Measurements from ENCODE around the gene NEURL3. TPM values are rescaled to one million over a fixed set of nuclear protein-coding genes. Genes with fewer than 3 reads are reported as not detected.
"Not testable (repeated sequence)": the region's sequence is repeated elsewhere in the genome, so short reads cannot be mapped to it uniquely, and the experiment has no call there.

NEURL3 gene
- total and polyA plus RNA-seq, 2 of the 4 experiments (the other 2 are of a cell fraction): not detected

GRCh38 chr2:96554293-96555145, 49.4 kb upstream of the NEURL3 start:
- no peak overlapping the region for H3K4ac ChIP-seq (ENCODE audit: low read depth, low read length)
- H3K4me2 ChIP-seq (ENCODE audit: low read depth, low read length): peak overlapping the region; percentile 40; the same call in 1 of the 2 replicates
- H3K27ac ChIP-seq (ENCODE audit: insufficient read depth, low read length): no peak overlapping the region
- H3K56ac ChIP-seq (ENCODE audit: extremely low read depth, insufficient read depth, low read length): no peak overlapping the region
- H2AFZ ChIP-seq (replicated peaks; ENCODE audit: low read length, poor library complexity): peak overlapping the region; percentile 91
- peaks cover 15% of the 10 kb centered on the region; the same call in 1 of the 2 replicates for H3K36me3 ChIP-seq (ENCODE audit: control insufficient read depth, insufficient read depth, low read length)
- H2BK15ac ChIP-seq (ENCODE audit: low read depth, low read length): no peak overlapping the region
- no peak overlapping the region for H4K5ac ChIP-seq (ENCODE audit: low read depth, low read length)
- intact Hi-C loops (cut with micrococcal nuclease): loop anchor here (1.0 kb wide), 2 partner anchors 45 to 147 kb away; no protein-coding TSS in a partner anchor
- ATAC-seq (ENCODE audit: low read depth) (peak; percentile 90), DNase-seq (peak; percentile 41)
- H3K14ac ChIP-seq (replicated peaks; ENCODE audit: low read depth, low read length): no peak overlapping the region
- no peak overlapping the region for H3K23ac ChIP-seq (ENCODE audit: low read depth, low read length)
- dilution Hi-C loops (cut with HindIII; ENCODE audit: low sequenced_read_pairs, unreplicated experiment): no loop called here
- TF ChIP-seq CHD1 (IDR thresholded peaks at IDR 0.05; ENCODE audit: low read depth, low read length) (no peak), FOS (IDR thresholded peaks at IDR 0.05; ENCODE audit: low read depth, low read length) (no peak), RAD21 (IDR thresholded peaks at IDR 0.05; ENCODE audit: low read length) (peak; percentile 85), CTCF (conservative IDR thresholded peaks at IDR 0.05; ENCODE audit: low read depth, low read length) (peak; percentile 78), SMC3 (IDR thresholded peaks at IDR 0.05; ENCODE audit: low read depth, low read length) (peak; percentile 64)
- POLR2A ChIA-PET (ENCODE audit: unreplicated experiment): no interaction called here
- H4K20me1 ChIP-seq (ENCODE audit: insufficient read depth, low read length): no peaks in the 10 kb centered on the region
- no peak overlapping the region for H2BK5ac ChIP-seq (ENCODE audit: low read depth, low read length, poor library complexity, severe bottlenecking)
- in situ Hi-C loops (cut with MboI; ENCODE audit: low sequenced_read_pairs): no loop called here
- no peak overlapping the region for H3K9ac ChIP-seq (ENCODE audit: low read depth, low read length)
- CTCF ChIA-PET: interaction anchor here (0.5 to 1.0 kb wide), 11 partner anchors 10 to 452 kb away, joined by 3 to 6 read pairs (median 3); no protein-coding TSS in a partner anchor
- H3K4me1 ChIP-seq (ENCODE audit: control insufficient read depth, insufficient read depth, low read length): no peaks in the 10 kb centered on the region
- H4K91ac ChIP-seq (ENCODE audit: insufficient read depth, low read depth, low read length): no peak overlapping the region
- no peak overlapping the region for H4K8ac ChIP-seq (ENCODE audit: low read depth in 2 of 2, low read length in 2 of 2)
- H2AK5ac ChIP-seq (ENCODE audit: low read depth, low read length): no peak overlapping the region; the same call in 1 of the 2 replicates
- H2BK120ac ChIP-seq (ENCODE audit: low read depth, low read length): no peak overlapping the region
- no peaks in the 10 kb centered on the region for H3K27me3 ChIP-seq (ENCODE audit: control insufficient read depth, insufficient read depth, low read length)
- WGBS, 2 experiments (ENCODE audit: extremely low coverage in 2 of 2, insufficient read length in 1 of 2): 38% methylated on average over 22 of the region's 35 CpGs; no CpG with 5 or more reads in 1 of the 2 experiments
- no peaks in the 10 kb centered on the region for H3K79me1 ChIP-seq (ENCODE audit: low read depth in 1 of 2, low read length in 2 of 2)
- peaks cover 3% of the 10 kb centered on the region; the same call in 1 of the 2 replicates for H3K9me1 ChIP-seq (ENCODE audit: insufficient read depth, low read length)
- H3K18ac ChIP-seq (ENCODE audit: low read depth, low read length): no peak overlapping the region
- H3K4me3 ChIP-seq (ENCODE audit: insufficient read depth, low read depth, low read length): no peak overlapping the region
- peak overlapping the region; percentile 89 for H2AK9ac ChIP-seq (replicated peaks; ENCODE audit: low read depth, low read length, poor library complexity)
- no peak overlapping the region for H2BK20ac ChIP-seq (ENCODE audit: low read depth, low read length)
- no TSS peak for BruUV-seq (replicated peaks)
- peaks cover 5% of the 10 kb centered on the region; the same call in 1 of the 2 replicates for H3K9me3 ChIP-seq (ENCODE audit: control insufficient read depth, insufficient read depth, low read length)

DNA sequence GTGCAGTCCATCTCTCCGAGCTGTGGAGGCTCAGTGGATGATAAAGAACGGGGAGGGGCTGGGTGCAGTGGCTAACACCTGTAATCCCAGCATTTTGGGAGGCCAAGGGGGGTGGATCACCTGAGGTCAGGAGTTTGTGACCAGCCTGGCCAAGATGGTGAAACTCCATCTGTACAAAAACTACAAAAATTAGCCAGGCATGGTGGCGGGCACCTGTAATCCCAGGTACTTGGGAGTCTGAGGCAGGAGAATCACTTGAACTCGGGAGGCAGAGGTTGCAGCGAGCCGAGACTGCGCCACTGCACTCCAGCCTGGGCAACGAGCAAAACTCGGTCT, 48.8 kb upstream of the NEURL3 start:
- dilution Hi-C loops (cut with HindIII; ENCODE audit: low sequenced_read_pairs, unreplicated experiment); H2AFZ ChIP-seq (replicated peaks; ENCODE audit: low read length, poor library complexity); H4K8ac ChIP-seq (ENCODE audit: low read depth in 2 of 2, low read length in 2 of 2); H2BK5ac ChIP-seq (ENCODE audit: low read depth, low read length, poor library complexity, severe bottlenecking); H3K9me1 ChIP-seq (ENCODE audit: insufficient read depth, low read length); H2BK20ac ChIP-seq (ENCODE audit: low read depth, low read length); H4K91ac ChIP-seq (ENCODE audit: insufficient read depth, low read depth, low read length); H2AK9ac ChIP-seq (replicated peaks; ENCODE audit: low read depth, low read length, poor library complexity); H4K5ac ChIP-seq (ENCODE audit: low read depth, low read length); H2BK120ac ChIP-seq (ENCODE audit: low read depth, low read length); H2AK5ac ChIP-seq (ENCODE audit: low read depth, low read length); H3K4ac ChIP-seq (ENCODE audit: low read depth, low read length); H3K4me1 ChIP-seq (ENCODE audit: control insufficient read depth, insufficient read depth, low read length); ATAC-seq (ENCODE audit: low read depth); H4K20me1 ChIP-seq (ENCODE audit: insufficient read depth, low read length); H3K4me2 ChIP-seq (ENCODE audit: low read depth, low read length); BruUV-seq (replicated peaks); H2BK15ac ChIP-seq (ENCODE audit: low read depth, low read length); H3K27ac ChIP-seq (ENCODE audit: insufficient read depth, low read length); H3K56ac ChIP-seq (ENCODE audit: extremely low read depth, insufficient read depth, low read length); H3K23ac ChIP-seq (ENCODE audit: low read depth, low read length); H3K9me3 ChIP-seq (ENCODE audit: control insufficient read depth, insufficient read depth, low read length); H3K4me3 ChIP-seq (ENCODE audit: insufficient read depth, low read depth, low read length); POLR2A ChIA-PET (ENCODE audit: unreplicated experiment); H3K18ac ChIP-seq (ENCODE audit: low read depth, low read length); H3K79me1 ChIP-seq (ENCODE audit: low read depth in 1 of 2, low read length in 2 of 2); H3K9ac ChIP-seq (ENCODE audit: low read depth, low read length); H3K27me3 ChIP-seq (ENCODE audit: control insufficient read depth, insufficient read depth, low read length); in situ Hi-C loops (cut with MboI; ENCODE audit: low sequenced_read_pairs); DNase-seq; H3K14ac ChIP-seq (replicated peaks; ENCODE audit: low read depth, low read length): not testable (repeated sequence)
- intact Hi-C loops (cut with micrococcal nuclease): loop anchor here (1.0 kb wide), 2 partner anchors 45 to 147 kb away; no protein-coding TSS in a partner anchor
- 58% methylated on average over 2 of the region's 9 CpGs; no CpG with 5 or more reads in 1 of the 2 experiments for WGBS, 2 experiments (ENCODE audit: extremely low coverage in 2 of 2, insufficient read length in 1 of 2)
- CTCF ChIA-PET: interaction anchor here (0.5 to 1.0 kb wide), 10 partner anchors 11 to 452 kb away, joined by 3 to 6 read pairs (median 3); no protein-coding TSS in a partner anchor
- H3K36me3 ChIP-seq (ENCODE audit: control insufficient read depth, insufficient read depth, low read length): peaks cover 21% of the 10 kb centered on the region; the same call in 1 of the 2 replicates
